RWPE2 (cell line): ENCODE results near the gene SP4.

Experiments
- ATAC-seq: fragments of 200-7000 bp; cut with Tn5 transposase; 3 replicates; pipeline ENCODE4 v1.9.1; 2021; ENCODE audit warnings: low read depth
- DNase-seq: peaks from one replicate; pipeline ENCODE4 v3.0.0-alpha.2; 2020; ENCODE audit warnings: low spot score
- H3K27ac ChIP-seq: fragments of 450-650 bp; 2 replicates; pipeline ENCODE4 v1.5.1; 2017; ENCODE audit warnings: mild to moderate bottlenecking; ENCODE audit not compliant: poor library complexity, severe bottlenecking
- H3K27me3 ChIP-seq: fragments of 250-450 bp; sonication (Bioruptor Pico); 2 replicates; pipeline ENCODE4 v1.5.1; 2021; ENCODE audit warnings: mild to moderate bottlenecking, moderate library complexity; ENCODE audit not compliant: insufficient read depth, poor library complexity, severe bottlenecking
- H3K36me3 ChIP-seq: fragments of 250-450 bp; sonication (Bioruptor Pico); 2 replicates; pipeline ENCODE4 v1.5.1; 2020; ENCODE audit warnings: low read depth, mild to moderate bottlenecking, moderate library complexity
- H3K4me1 ChIP-seq: fragments of 250-450 bp; sonication (Bioruptor Pico); 2 replicates; pipeline ENCODE4 v1.5.1; 2021; ENCODE audit warnings: mild to moderate bottlenecking, moderate library complexity; ENCODE audit not compliant: insufficient read depth, poor library complexity, severe bottlenecking
- H3K4me3 ChIP-seq: fragments of 250-450 bp; sonication (Bioruptor Pico); 2 replicates; pipeline ENCODE4 v1.5.1; 2021; ENCODE audit warnings: mild to moderate bottlenecking, moderate library complexity; ENCODE audit not compliant: severe bottlenecking
- H3K9me3 ChIP-seq: fragments of 250-450 bp; sonication (Bioruptor Pico); 2 replicates; pipeline ENCODE4 v1.5.1; 2021; ENCODE audit warnings: mild to moderate bottlenecking, moderate library complexity; ENCODE audit not compliant: severe bottlenecking
- TF ChIP-seq, protein P1 (sequence below): fragments of 450-650 bp; IDR thresholded peaks from one replicate; pipeline ENCODE4 v1.5.1; 2017; ENCODE audit warnings: mild to moderate bottlenecking, moderate library complexity; ENCODE audit not compliant: poor library complexity, severe bottlenecking

Gene SP4

DNA sequence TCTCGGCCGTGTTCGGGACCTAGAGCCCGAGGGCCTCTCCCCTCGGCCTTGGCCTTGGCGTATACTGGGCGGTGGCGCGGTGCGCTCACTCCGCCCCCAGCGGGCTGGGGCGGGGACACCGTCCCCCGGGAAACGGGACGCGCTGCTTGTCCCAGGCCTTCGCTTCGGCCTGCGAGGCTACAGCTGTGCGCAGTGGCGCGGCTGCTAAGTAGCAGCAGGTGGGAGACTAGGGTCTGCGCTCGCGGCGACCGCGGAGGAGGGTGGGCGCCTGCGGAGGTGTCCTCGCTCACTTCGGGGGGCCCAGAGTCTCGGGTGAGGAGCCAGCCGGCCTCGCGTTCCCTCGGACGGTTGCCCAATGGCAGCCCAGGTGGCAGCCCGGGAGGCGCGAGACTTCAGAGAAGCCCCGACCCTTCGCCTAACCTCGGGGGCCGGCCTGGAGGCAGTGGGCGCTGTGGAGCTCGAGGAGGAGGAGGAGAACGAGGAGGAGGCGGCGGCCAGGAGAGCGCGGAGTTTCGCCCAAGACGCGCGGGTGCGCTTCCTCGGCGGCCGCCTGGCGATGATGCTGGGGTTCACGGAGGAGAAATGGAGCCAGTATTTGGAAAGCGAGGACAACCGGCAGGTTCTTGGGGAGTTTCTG lies 115.1 kb downstream of the SP4 start, which contains the start of gene DNAH11:
DNAH11 (plus strand) TSS at position 149 of the 637 bp plus-strand sequence; CDS start at position 356, 207 bp downstream.
- no peaks in the 10 kb centered on the region for H3K9me3 ChIP-seq
- H3K27ac ChIP-seq = peak within 1 kb of the TSS; percentile 37
- ATAC-seq (peak; percentile 89), DNase-seq (no peak)
- peak within 1 kb of the TSS; percentile 55 for H3K4me3 ChIP-seq
- no peaks in the 10 kb centered on the region; the same call in 1 of the 2 replicates for H3K36me3 ChIP-seq
- TF ChIP-seq, protein P1, sequence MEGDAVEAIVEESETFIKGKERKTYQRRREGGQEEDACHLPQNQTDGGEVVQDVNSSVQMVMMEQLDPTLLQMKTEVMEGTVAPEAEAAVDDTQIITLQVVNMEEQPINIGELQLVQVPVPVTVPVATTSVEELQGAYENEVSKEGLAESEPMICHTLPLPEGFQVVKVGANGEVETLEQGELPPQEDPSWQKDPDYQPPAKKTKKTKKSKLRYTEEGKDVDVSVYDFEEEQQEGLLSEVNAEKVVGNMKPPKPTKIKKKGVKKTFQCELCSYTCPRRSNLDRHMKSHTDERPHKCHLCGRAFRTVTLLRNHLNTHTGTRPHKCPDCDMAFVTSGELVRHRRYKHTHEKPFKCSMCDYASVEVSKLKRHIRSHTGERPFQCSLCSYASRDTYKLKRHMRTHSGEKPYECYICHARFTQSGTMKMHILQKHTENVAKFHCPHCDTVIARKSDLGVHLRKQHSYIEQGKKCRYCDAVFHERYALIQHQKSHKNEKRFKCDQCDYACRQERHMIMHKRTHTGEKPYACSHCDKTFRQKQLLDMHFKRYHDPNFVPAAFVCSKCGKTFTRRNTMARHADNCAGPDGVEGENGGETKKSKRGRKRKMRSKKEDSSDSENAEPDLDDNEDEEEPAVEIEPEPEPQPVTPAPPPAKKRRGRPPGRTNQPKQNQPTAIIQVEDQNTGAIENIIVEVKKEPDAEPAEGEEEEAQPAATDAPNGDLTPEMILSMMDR = no peak
- H3K4me1 ChIP-seq = peaks cover 14% of the 10 kb centered on the region
- H3K27me3 ChIP-seq = no peaks in the 10 kb centered on the region

DNA sequence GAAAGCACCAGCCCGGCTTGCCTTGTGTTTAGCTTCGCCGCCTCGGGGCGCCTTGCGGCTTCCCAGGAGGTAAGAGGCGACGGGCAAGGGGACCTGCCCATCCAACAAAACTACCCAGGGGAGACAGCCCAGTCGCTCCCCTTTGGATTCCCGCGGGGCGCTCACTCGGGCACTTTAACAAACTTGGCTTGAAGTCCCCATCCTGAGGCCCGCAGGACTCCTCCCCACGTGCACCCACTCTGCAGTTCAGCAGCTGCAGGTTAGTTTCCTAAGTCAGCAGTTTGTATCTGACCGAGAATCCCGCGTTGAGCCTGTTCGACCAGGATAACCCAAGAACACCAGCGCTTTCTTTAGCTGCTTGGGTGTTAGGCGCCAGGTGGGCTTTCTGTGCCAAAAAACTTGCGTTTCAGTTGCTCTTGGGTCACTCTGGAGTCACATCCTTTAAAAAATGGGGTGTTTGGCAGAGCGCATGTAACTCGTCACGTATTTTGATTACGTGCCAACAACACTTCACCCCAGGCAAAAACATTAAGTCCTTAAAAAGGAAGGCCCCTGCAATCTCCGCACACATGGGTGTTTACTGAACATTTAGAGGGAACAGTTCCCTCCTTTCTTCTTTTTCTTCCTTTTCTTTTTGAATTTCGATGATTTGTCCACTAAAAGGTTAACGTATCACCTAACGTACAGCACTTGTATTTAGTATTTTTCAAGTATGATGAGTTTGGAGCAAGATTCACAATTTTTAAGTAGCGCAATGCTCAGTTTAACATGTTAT lies 115.8 kb downstream of the SP4 start:
- Histone ChIP-seq H3K27me3 (no peaks in the 10 kb centered on the region), H3K4me3 (peak overlapping the region; percentile 55), H3K36me3 (no peaks in the 10 kb centered on the region; the same call in 1 of the 2 replicates), H3K27ac (peak overlapping the region; percentile 37), H3K4me1 (peaks cover 14% of the 10 kb centered on the region), H3K9me3 (no peaks in the 10 kb centered on the region)
- TF ChIP-seq, protein P1 = no peak
- DNase-seq (no peak), ATAC-seq (peak; percentile 61)

DNA sequence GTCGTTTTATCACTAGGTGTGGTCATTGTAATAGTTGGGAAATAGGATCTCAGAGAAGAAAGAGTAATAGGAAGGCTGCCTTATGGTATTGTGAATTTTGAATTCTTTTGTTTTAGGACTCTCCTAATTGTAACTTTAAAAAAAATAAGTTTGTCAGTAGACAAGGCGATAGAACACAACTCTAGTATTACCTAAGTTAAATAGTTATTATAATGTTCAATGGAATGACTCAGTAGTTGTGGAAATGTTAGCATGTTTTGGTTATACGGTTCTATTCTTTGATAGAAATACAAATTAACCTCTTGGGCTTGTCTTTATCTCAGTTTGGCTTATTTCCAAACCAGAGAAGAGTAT lies 116.4 kb downstream of the SP4 start:
- peak overlapping the region; percentile 37 for H3K27ac ChIP-seq
- H3K4me1 ChIP-seq = peaks cover 14% of the 10 kb centered on the region
- ATAC-seq (no peak), DNase-seq (no peak)
- no peaks in the 10 kb centered on the region for H3K27me3 ChIP-seq
- no peaks in the 10 kb centered on the region for H3K9me3 ChIP-seq
- no peaks in the 10 kb centered on the region; the same call in 1 of the 2 replicates for H3K36me3 ChIP-seq
- TF ChIP-seq, protein P1 = no peak
- H3K4me3 ChIP-seq = peak overlapping the region; percentile 55

DNA sequence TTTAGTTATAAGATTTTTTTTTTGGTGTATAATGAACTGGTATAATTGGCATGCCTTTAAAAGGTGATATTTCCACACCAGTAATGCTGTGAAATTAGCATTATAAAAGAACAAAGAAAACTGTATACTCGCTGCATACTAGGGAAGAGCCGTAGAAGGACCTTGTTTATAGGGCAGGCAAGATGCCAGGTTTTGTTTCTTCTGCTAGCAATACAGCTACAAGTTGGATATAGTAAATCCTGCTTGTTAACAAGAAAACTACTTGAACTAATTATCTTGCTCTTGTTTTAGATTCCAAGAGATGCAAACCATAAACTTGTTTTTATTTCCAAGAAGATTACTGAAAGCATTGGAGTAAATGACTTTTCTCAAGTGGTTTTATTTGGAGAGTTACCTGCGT lies 116.8 kb downstream of the SP4 start:
- Histone ChIP-seq H3K4me1 (peaks cover 14% of the 10 kb centered on the region), H3K36me3 (no peaks in the 10 kb centered on the region; the same call in 1 of the 2 replicates), H3K4me3 (peak overlapping the region; percentile 55), H3K27me3 (no peaks in the 10 kb centered on the region), H3K27ac (peak overlapping the region; percentile 37), H3K9me3 (no peaks in the 10 kb centered on the region)
- DNase-seq (no peak), ATAC-seq (no peak)
- TF ChIP-seq, protein P1 = no peak
